ENCODE data around the gene UNC5A. TPM values are rescaled to one million over a fixed set of nuclear protein-coding genes. Genes with fewer than 3 reads are reported as not detected.

Gene UNC5A
- total RNA-seq, 2 donors from 2014 or later = not detected

DNA sequence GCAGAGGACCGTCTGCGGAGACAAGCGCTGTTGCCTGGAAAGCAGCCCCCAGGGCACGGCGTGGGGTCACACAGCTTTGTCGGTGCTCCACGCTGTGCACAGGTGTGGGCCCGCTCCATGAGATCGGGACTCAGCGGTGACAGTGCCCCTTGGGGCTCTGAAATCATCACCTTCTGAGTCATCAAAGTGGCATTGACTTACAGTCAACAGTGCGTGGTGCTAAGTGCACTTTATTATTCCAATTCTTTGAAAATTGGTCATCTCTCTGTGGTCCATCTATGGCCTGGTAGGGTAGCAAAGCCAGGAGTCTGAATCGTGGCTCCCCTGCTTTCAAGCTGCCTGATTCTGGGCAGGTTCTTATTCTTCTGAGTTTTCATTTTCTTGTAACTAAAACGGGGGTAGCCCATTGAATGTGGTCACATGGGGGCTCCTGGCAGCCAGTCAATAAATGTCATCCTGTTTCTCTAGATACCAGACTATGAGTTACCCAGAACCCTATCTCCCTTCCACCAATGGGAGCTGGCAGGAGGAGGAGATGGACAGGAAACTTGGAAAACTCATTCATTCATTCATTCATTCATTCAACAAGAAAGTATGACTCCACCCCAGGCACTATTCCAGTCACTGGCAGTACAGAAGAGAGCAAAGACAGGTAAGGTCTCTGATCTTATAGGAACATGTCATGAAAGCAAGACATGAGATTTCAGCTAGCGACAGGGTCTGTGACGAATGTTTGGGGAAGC, 20.3 kb upstream of the UNC5A start:
- peaks cover 38% of the 10 kb centered on the region for H3K27me3 Mint-ChIP-seq
- H3K4me3 Mint-ChIP-seq = no peak overlapping the region
- peak; percentile 47 for ATAC-seq (replicated peaks)
- H3K36me3 Mint-ChIP-seq (ENCODE audit: low read depth) = no peaks in the 10 kb centered on the region
- H3K9me3 Mint-ChIP-seq = no peaks in the 10 kb centered on the region
- no peaks in the 10 kb centered on the region for H3K4me1 Mint-ChIP-seq
- H3K27ac Mint-ChIP-seq = no peak overlapping the region

GRCh38 chr5:176790941-176791340, 19.4 kb upstream of the UNC5A start:
- ATAC-seq (replicated peaks) = no peak
- Mint-ChIP-seq H3K27me3 (peaks cover 42% of the 10 kb centered on the region), H3K4me3 (no peak overlapping the region), H3K36me3 (ENCODE audit: low read depth) (no peaks in the 10 kb centered on the region), H3K4me1 (no peaks in the 10 kb centered on the region), H3K27ac (no peak overlapping the region), H3K9me3 (no peaks in the 10 kb centered on the region)

DNA sequence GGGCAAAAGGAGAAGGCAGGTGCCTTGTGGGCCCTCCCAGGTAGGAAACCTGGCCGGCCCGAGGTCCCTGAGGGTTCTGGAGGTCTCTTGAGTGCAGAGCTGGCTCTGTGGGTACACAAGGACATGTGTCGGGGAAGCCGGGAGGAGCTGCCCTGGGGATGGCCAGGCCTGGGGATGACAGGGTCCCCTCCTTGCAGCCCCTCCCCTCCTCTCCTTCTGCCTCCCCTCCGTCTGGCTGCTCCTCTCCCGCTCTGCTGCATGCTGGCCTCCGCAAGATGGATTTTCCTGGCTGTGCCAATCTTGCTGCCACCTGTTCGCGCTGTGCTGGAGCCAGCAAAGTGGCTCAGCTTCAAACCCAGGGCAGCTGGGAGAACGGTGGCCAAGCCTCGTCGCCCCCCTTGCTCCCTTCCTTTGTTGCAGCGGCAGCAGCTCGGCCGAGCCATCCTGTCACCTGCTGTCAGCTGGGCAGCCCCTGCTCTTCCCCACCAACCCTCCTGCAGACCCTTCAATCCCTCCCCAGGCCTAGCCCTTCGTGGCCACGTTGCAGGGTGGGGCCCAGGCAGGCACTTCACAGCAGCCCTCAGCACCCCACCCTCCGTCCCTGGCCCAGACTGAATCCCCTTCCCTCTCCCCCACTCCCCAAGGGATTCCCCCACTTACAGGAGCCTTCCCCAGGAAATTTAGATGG, 17.6 kb upstream of the UNC5A start:
- no peaks in the 10 kb centered on the region for H3K9me3 Mint-ChIP-seq
- no peak overlapping the region for H3K27ac Mint-ChIP-seq
- ATAC-seq (replicated peaks) = no peak
- no peak overlapping the region for H3K4me3 Mint-ChIP-seq
- H3K27me3 Mint-ChIP-seq = peaks cover 52% of the 10 kb centered on the region
- H3K4me1 Mint-ChIP-seq = no peaks in the 10 kb centered on the region
- no peaks in the 10 kb centered on the region for H3K36me3 Mint-ChIP-seq (ENCODE audit: low read depth)

DNA sequence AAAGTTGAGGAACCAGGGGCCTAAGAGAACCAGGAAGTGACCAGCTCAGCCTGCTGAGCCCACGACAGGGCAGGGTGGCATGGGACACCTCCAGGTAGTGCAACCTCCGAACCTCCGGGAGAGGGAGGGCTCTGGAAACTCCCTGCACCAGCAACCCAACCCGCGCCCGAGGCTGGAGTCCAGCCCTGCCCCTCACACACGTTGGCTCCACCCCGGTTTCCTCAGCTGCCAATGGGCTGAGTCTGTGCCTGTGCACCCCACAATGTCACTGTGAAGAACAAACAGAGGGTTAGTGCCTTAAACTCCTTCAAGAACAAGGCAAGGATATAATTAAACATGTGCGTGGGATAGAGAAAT, 17.0 kb upstream of the UNC5A start:
- Mint-ChIP-seq H3K36me3 (ENCODE audit: low read depth) (no peaks in the 10 kb centered on the region), H3K27me3 (peaks cover 46% of the 10 kb centered on the region), H3K4me3 (no peak overlapping the region), H3K27ac (no peak overlapping the region), H3K4me1 (no peaks in the 10 kb centered on the region), H3K9me3 (no peaks in the 10 kb centered on the region)
- ATAC-seq (replicated peaks) = no peak

GRCh38 chr5:176793736-176794135, 16.6 kb upstream of the UNC5A start:
- Mint-ChIP-seq H3K4me1 (no peaks in the 10 kb centered on the region), H3K27me3 (peaks cover 45% of the 10 kb centered on the region), H3K4me3 (no peak overlapping the region), H3K9me3 (no peaks in the 10 kb centered on the region), H3K27ac (no peak overlapping the region), H3K36me3 (ENCODE audit: low read depth) (no peaks in the 10 kb centered on the region)
- no peak for ATAC-seq (replicated peaks)

- H3K27ac Mint-ChIP-seq = no peak overlapping the region
- no peak overlapping the region for H3K4me3 Mint-ChIP-seq
- peaks cover 39% of the 10 kb centered on the region for H3K27me3 Mint-ChIP-seq
- no peaks in the 10 kb centered on the region for H3K4me1 Mint-ChIP-seq
- ATAC-seq (replicated peaks) = no peak
- no peaks in the 10 kb centered on the region for H3K9me3 Mint-ChIP-seq
- no peaks in the 10 kb centered on the region for H3K36me3 Mint-ChIP-seq (ENCODE audit: low read depth)
These were observed 15.8 kb upstream of the UNC5A start for GRCh38 chr5:176794509-176794908.

DNA sequence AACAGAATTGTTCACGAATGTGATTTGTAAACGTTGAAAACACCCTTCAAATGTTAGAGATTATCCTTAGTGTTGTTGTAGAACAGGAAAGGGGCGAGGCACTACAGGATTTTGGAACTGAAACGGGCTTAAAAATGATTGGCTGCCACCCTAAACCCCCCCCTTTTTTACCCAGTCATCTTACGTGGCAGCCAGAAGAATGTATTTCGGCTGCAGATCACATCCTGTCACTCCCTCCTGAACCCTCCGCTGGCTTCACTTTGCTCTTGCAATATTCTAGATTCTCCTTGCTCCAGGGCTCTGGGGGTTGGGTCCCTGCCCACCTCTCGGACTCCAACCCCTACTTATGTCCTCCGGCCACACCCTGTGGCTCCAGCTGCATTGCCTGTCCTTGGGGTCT, 13.9 kb upstream of the UNC5A start:
- no peak for ATAC-seq (replicated peaks)
- no peak overlapping the region for H3K4me3 Mint-ChIP-seq
- H3K27me3 Mint-ChIP-seq = peaks cover 34% of the 10 kb centered on the region
- no peaks in the 10 kb centered on the region for H3K4me1 Mint-ChIP-seq
- H3K36me3 Mint-ChIP-seq (ENCODE audit: low read depth) = no peaks in the 10 kb centered on the region
- H3K9me3 Mint-ChIP-seq = no peaks in the 10 kb centered on the region
- no peak overlapping the region for H3K27ac Mint-ChIP-seq

DNA sequence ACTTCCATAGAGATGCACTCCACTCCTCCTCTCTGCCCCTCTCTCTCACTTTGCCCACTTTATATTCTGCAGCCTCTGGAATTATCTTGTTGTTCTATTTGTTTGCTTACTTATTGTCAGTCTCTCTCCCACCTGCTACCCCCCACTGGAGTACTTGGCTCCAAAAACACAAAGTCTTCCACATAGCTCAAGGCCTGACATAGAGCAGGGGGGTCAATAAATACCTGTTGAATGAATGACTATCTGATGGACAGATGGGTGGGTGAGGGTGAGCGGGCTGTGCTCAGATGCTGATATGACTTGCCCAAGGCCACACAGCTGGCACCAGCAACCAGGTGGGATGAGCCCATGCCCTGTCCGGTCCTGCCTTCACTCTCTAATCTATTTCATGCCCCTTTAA, 13.4 kb upstream of the UNC5A start:
- H3K9me3 Mint-ChIP-seq = no peaks in the 10 kb centered on the region
- H3K36me3 Mint-ChIP-seq (ENCODE audit: low read depth) = no peaks in the 10 kb centered on the region
- no peaks in the 10 kb centered on the region for H3K4me1 Mint-ChIP-seq
- ATAC-seq (replicated peaks) = no peak
- no peak overlapping the region for H3K27ac Mint-ChIP-seq
- H3K4me3 Mint-ChIP-seq = no peak overlapping the region
- H3K27me3 Mint-ChIP-seq = peaks cover 32% of the 10 kb centered on the region

DNA sequence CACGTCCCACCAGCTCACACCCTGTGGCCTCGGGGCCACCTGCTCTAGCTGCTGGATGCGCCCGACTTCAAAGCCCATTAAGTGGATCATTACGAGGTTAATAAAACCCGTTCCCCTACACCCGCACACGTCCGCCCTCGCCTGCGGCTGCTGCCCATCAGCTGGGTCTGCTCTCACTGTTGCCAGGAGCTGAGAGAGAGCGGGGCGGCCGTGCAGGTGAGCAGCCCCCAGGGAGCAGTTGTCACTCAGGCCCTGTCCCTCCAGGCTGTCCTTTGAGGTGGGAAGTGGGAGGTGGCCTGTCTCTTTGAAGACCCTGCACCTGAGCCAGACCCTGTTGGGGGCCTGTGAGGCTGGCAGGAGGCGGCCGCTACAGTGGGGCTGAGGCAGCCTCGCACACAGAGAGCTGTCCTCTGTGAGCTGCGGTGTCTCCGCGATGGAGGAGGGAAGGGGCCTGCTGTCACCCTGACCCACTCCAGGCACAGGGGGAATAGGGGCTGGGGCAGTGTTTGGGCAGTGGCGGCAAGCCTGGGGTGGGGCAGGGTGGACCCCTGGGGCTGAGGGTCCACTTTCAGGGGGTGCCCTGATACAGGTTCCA, 12.8 kb upstream of the UNC5A start:
- Mint-ChIP-seq H3K4me3 (no peak overlapping the region), H3K9me3 (no peaks in the 10 kb centered on the region), H3K27ac (no peak overlapping the region), H3K27me3 (peaks cover 30% of the 10 kb centered on the region), H3K4me1 (no peaks in the 10 kb centered on the region), H3K36me3 (ENCODE audit: low read depth) (no peaks in the 10 kb centered on the region)
- ATAC-seq (replicated peaks) = no peak

DNA sequence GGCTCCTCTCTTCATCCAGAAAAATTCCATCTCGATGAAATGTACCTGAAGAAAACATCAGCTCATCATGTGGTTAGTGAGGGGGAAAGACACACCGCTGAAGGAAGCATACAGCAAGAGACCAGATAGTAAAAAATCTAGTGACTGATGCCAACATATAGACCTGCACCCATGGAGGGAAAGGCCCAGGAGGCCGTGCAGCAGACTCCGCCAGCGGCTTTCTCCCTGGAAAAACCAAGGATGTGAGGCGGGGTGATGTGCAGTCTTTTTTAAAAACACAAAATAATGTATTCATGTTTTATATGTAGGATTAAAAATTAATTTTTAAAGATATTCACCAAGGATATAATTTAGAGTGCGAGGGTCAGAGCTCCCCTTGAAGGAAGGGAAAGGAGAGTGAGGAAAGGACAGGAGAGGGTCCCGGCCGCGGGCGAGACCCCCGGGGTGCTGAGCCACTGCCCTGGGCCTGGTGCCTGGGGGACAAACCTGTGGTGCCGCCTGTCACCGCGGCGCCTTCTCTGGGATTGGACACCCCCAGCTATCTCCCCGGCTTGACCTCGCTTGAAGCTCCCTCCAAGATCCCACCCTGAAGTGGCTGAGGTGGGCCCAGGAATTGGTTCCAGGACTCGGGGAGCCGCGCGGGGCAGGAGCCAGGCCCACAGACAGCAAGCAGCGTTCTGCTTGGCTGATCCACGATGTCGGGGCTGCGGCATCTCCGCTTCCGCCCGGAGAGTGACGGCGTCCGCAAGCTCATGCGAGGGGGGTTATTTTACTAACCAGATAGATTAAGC, 12.1 kb upstream of the UNC5A start:
- H3K27me3 Mint-ChIP-seq = peaks cover 29% of the 10 kb centered on the region
- H3K4me3 Mint-ChIP-seq = no peak overlapping the region
- H3K36me3 Mint-ChIP-seq (ENCODE audit: low read depth) = no peaks in the 10 kb centered on the region
- ATAC-seq (replicated peaks) = no peak
- no peaks in the 10 kb centered on the region for H3K4me1 Mint-ChIP-seq
- H3K27ac Mint-ChIP-seq = no peak overlapping the region
- H3K9me3 Mint-ChIP-seq = no peaks in the 10 kb centered on the region

DNA sequence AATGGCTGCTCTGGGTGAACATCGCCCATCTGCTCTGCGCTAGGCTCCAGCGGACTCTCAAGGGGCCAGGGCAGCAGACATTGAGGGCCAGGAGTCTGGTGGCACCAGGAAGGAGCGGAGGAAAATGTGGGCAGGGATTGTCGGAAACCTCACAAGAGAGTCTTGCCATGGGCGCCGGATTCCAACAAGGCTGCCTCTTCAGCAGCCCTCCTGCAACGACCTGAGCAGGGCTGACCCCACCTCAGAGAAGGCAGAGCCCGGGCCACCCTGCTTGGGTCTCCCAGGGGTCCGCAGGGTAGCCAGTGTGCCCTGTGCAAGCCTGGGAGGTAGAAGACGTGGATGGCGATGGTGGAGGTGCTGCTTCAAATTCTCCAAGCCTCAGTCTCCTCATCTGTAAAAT, 11.4 kb upstream of the UNC5A start:
- Mint-ChIP-seq H3K4me3 (no peak overlapping the region), H3K27me3 (peaks cover 26% of the 10 kb centered on the region), H3K4me1 (no peaks in the 10 kb centered on the region), H3K36me3 (ENCODE audit: low read depth) (no peaks in the 10 kb centered on the region), H3K27ac (no peak overlapping the region), H3K9me3 (no peaks in the 10 kb centered on the region)
- no peak for ATAC-seq (replicated peaks)

DNA sequence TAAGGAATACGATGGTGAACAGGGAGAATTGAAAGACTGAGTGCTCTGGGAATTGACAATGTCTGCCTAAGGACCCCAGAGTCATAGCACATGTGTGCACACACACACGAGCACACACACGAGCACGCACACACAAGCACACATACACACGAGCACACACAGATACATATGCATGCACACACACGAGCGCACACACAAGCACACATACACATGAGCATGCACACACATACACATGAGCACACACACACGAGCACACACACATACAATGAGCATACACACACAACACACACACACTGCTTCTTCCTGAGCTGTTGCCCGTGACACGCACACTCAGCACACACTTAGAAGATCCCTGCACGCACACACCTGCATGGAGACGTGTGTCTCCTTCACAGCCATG, 10.9 kb upstream of the UNC5A start:
- no peaks in the 10 kb centered on the region for H3K36me3 Mint-ChIP-seq (ENCODE audit: low read depth)
- peaks cover 25% of the 10 kb centered on the region for H3K27me3 Mint-ChIP-seq
- no peaks in the 10 kb centered on the region for H3K9me3 Mint-ChIP-seq
- no peak overlapping the region for H3K4me3 Mint-ChIP-seq
- no peak overlapping the region for H3K27ac Mint-ChIP-seq
- no peaks in the 10 kb centered on the region for H3K4me1 Mint-ChIP-seq
- ATAC-seq (replicated peaks) = no peak

DNA sequence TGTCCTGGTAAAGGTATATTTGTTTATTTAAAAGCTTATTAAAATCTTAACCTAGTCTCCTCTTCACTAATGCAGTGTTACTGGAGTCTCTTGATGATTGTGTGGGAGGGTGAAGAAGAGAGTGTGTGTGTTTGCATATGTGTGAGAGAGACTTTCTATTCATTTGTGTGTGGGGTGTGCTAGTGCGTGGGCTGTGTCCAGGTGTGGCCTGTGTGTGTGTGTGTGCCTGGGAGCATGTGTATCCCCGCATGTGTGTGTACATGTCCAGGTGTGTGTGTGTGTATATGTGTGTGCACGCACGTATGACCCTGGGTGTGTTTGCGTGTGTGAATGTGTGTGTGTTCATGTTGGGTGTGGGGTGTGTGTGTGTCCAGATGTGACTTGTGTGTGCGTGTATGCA, 10.3 kb upstream of the UNC5A start:
- H3K4me3 Mint-ChIP-seq = no peak overlapping the region

DNA sequence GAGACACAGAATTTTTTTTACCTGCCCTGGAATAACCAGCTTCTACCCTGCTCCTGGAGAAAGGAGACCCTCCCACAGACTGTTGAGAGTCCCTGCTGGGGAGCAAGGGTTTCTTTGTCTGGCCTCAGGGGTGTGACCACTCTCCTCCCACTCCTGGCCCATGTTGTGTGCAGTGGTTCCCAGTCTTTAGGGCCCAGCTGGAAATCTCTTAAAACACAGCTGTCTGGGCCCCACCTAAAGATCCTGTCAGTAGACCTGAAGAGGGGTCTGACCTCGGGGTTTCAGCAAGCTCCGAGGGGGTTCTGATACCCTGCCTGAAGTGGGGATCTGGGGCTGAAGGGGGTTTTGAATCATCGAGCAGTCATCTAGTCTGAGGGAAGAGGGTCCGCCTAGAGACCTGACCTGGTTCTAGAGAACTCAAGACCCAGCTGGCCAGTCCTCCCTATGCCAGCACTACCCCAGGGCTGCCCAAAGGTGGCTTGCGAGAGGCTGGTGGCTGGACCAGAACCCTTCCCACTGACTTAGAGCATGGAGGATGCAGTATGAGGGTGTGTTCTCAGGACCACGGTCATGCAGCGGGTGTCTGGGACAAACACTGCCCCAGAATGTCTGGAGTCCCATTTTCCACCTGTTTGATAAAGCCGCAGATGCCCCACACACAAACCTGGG, 8.1 kb upstream of the UNC5A start:
- no peaks in the 10 kb centered on the region for H3K36me3 Mint-ChIP-seq (ENCODE audit: low read depth)
- no peaks in the 10 kb centered on the region for H3K9me3 Mint-ChIP-seq
- H3K4me3 Mint-ChIP-seq = no peak overlapping the region

More for the DNA sequence above, 10.3 kb upstream of the UNC5A start:
- peaks cover 21% of the 10 kb centered on the region for H3K27me3 Mint-ChIP-seq
- no peaks in the 10 kb centered on the region for H3K36me3 Mint-ChIP-seq (ENCODE audit: low read depth)
- no peak overlapping the region for H3K27ac Mint-ChIP-seq
- no peak for ATAC-seq (replicated peaks)
- H3K4me1 Mint-ChIP-seq = no peaks in the 10 kb centered on the region
- H3K9me3 Mint-ChIP-seq = no peaks in the 10 kb centered on the region

More for the DNA sequence above, 8.1 kb upstream of the UNC5A start:
- no peak overlapping the region for H3K27ac Mint-ChIP-seq
- no peaks in the 10 kb centered on the region for H3K4me1 Mint-ChIP-seq
- H3K27me3 Mint-ChIP-seq = peaks cover 23% of the 10 kb centered on the region
- no peak for ATAC-seq (replicated peaks)
